K562 (cell line): ENCODE measurements around the gene UBR3. TPM values are rescaled to one million over a fixed set of nuclear protein-coding genes. Genes with fewer than 3 reads are reported as not detected.

ENCODE experiments used
- ATAC-seq: fragments of 200-7000 bp; cut with Tn5 transposase; 3 replicates; pipeline ENCODE4 v1.9.1; 2020; ENCODE audit warnings: moderate library complexity
- BruUV-seq: library from RNA; stranded (reverse); fragments of 400-500 nt; replicated peaks from 2 replicates; lab custom pipeline; 2021; lab: Mats Ljungman, UMichigan
- CTCF ChIA-PET: fragments of 300-600 bp; formaldehyde crosslinking; extraction: SDS; loops from one replicate; lab custom pipeline; 2021; ENCODE audit warnings: low intra/inter-chr PET ratio; lab: Yijun Ruan, JAX
- POLR2A ChIA-PET: fragments of 300-600, 350-650 bp; sonication (Branson Sonifier 250); formaldehyde crosslinking; extraction: SDS; loops from one replicate; lab custom pipeline; 2021; ENCODE audit warnings: antibody characterized with exemption, inconsistent platforms; lab: Yijun Ruan, JAX
- DNase-seq, 4 experiments: peaks; one replicate each; pipeline versions ENCODE4 v3.0.0 to v3.0.0-alpha.2; 2011 to 2018; ENCODE audit warnings: low spot score in 3 of 4, mixed read lengths in 3 of 4; ENCODE audit errors: extremely low read depth in 1 of 4
- FAIRE-seq: peaks from 2 replicates; lab custom pipeline; 2011; peaks lifted over from hg19 to GRCh38; lab: Jason Lieb, UNC
- H2AFZ ChIP-seq: 2 replicates; pipeline ENCODE4 v1.6.0; 2011; ENCODE audit warnings: low read depth, low read length, control low read depth, inconsistent platforms
- H3K27ac ChIP-seq: fragments of 200-600 bp; 3 replicates; pipeline ENCODE4 v1.8.0; 2011; ENCODE audit warnings: low read depth, mild to moderate bottlenecking, control low read depth, inconsistent platforms, low read length, moderate library complexity, mixed read lengths; ENCODE audit errors: extremely low read depth
- H3K27me3 ChIP-seq, 2 experiments: fragments of 300-600 bp in 1 of 2; 2 replicates in 1 of 2; 3 replicates in 1 of 2; pipeline versions ENCODE4 v1.6.0 to v1.8.0; 2011; ENCODE audit warnings: inconsistent platforms in 2 of 2, low read length in 2 of 2, mild to moderate bottlenecking in 1 of 2, mixed read lengths in 1 of 2, moderate library complexity in 1 of 2; ENCODE audit not compliant: control insufficient read depth in 2 of 2, insufficient read depth in 2 of 2
- H3K36me3 ChIP-seq: fragments of 300-600 bp; 3 replicates; pipeline ENCODE4 v1.8.0; 2011; ENCODE audit warnings: mild to moderate bottlenecking, low read length, inconsistent platforms; ENCODE audit not compliant: control insufficient read depth, insufficient read depth
- H3K4me1 ChIP-seq, 2 experiments: fragments of 200-600 bp in 1 of 2; replicated peaks in 1 of 2; 2 replicates in 1 of 2; 3 replicates in 1 of 2; pipeline versions ENCODE4 v1.5.1 to v1.8.0; 2011; ENCODE audit warnings: inconsistent platforms in 2 of 2, low read length in 2 of 2, mild to moderate bottlenecking in 1 of 2, mixed read lengths in 1 of 2, moderate library complexity in 1 of 2; ENCODE audit not compliant: control insufficient read depth in 2 of 2, insufficient read depth in 2 of 2
- H3K4me2 ChIP-seq: 2 replicates; pipeline ENCODE4 v1.6.1; 2011; ENCODE audit warnings: low read length, control low read depth, inconsistent platforms, mixed read lengths; ENCODE audit not compliant: insufficient read depth
- H3K4me3 ChIP-seq: fragments of 200-600 bp; sonication (generic), shearing (Covaris generic); 2 replicates; pipeline ENCODE4 v1.5.1; 2016; ENCODE audit warnings: control low read depth, inconsistent platforms
- H3K79me2 ChIP-seq: fragments of 200-600 bp; 3 replicates; pipeline ENCODE4 v1.8.0; 2011; ENCODE audit warnings: low read length, inconsistent platforms; ENCODE audit not compliant: control insufficient read depth, insufficient read depth
- H3K9ac ChIP-seq, 2 experiments: 2 replicates each; pipeline versions ENCODE4 v1.6.0 to v1.6.1; 2011; ENCODE audit warnings: low read depth in 2 of 2, low read length in 2 of 2, control low read depth in 1 of 2, inconsistent platforms in 1 of 2, mild to moderate bottlenecking in 1 of 2, mixed read lengths in 1 of 2; ENCODE audit not compliant: insufficient read depth in 1 of 2
- H3K9me1 ChIP-seq: one replicate; pipeline ENCODE4 v1.6.0; 2011; ENCODE audit warnings: inconsistent platforms, mild to moderate bottlenecking, low read length, moderate library complexity; ENCODE audit not compliant: control insufficient read depth, insufficient read depth
- H3K9me3 ChIP-seq: replicated peaks from 2 replicates; pipeline ENCODE4 v1.5.1; 2011; ENCODE audit warnings: low read depth, low read length, inconsistent platforms; ENCODE audit not compliant: control insufficient read depth, insufficient read depth
- H4K20me1 ChIP-seq: replicated peaks from 2 replicates; pipeline ENCODE4 v1.6.1; 2011; ENCODE audit warnings: low read length, inconsistent platforms, mixed read lengths; ENCODE audit not compliant: control insufficient read depth, insufficient read depth
- BMI1 ChIP-seq: fragments of 150-350 bp; IDR thresholded peaks from 2 replicates; pipeline ENCODE4 v1.6.1; 2014; ENCODE audit warnings: low read length
- CBX1 ChIP-seq: sonication (generic); IDR thresholded peaks from 2 replicates; pipeline ENCODE4 v1.6.1; 2016; ENCODE audit warnings: antibody characterized with exemption, low read depth, mild to moderate bottlenecking
- ESRRA ChIP-seq: fragments of 450-650 bp; IDR thresholded peaks from 2 replicates; pipeline ENCODE4 v1.6.1; 2014; ENCODE audit warnings: low read depth, mild to moderate bottlenecking, moderate library complexity, borderline replicate concordance
- KDM1A ChIP-seq, 2 experiments: fragments of 450-650 bp; IDR thresholded peaks; 2 replicates each; pipeline ENCODE4 v1.6.1; 2016; ENCODE audit warnings: mild to moderate bottlenecking in 2 of 2
- KLF13 ChIP-seq: fragments of 450-650 bp; IDR thresholded peaks from 2 replicates; pipeline ENCODE4 v1.6.1; 2016; ENCODE audit warnings: missing genetic modification characterization, low read depth, mild to moderate bottlenecking, missing compliant biosample characterization, moderate library complexity, borderline replicate concordance
- LEF1 ChIP-seq: fragments of 450-650 bp; IDR thresholded peaks from 2 replicates; pipeline ENCODE4 v1.6.1; 2016; ENCODE audit warnings: mild to moderate bottlenecking
- MEIS2 ChIP-seq: fragments of 450-650 bp; IDR thresholded peaks from 2 replicates; pipeline ENCODE4 v1.6.1; 2014; ENCODE audit warnings: mild to moderate bottlenecking; ENCODE audit not compliant: partially characterized antibody
- NCOA1 ChIP-seq: fragments of 450-650 bp; IDR thresholded peaks from 2 replicates; pipeline ENCODE4 v1.6.1; 2016; ENCODE audit warnings: low read depth
- TCF7 ChIP-seq: sonication (generic); IDR thresholded peaks from 2 replicates; pipeline ENCODE4 v1.6.1; 2016; ENCODE audit warnings: antibody characterized with exemption, borderline replicate concordance
- XRCC3 ChIP-seq: fragments of 450-650 bp; IDR thresholded peaks from 2 replicates; pipeline ENCODE4 v1.6.1; 2017; ENCODE audit warnings: mild to moderate bottlenecking, moderate library complexity
- ZC3H4 ChIP-seq: sonication (generic); formaldehyde crosslinking; IDR thresholded peaks from 2 replicates; pipeline ENCODE4 v1.9.0; 2021; ENCODE audit warnings: missing genetic modification reagents, borderline replicate concordance
- ZNF12 ChIP-seq: sonication (generic); formaldehyde crosslinking; IDR thresholded peaks from 2 replicates; pipeline ENCODE4 v1.4.0; 2020; ENCODE audit warnings: mild to moderate bottlenecking, missing genetic modification reagents
- ZNF212 ChIP-seq: fragments of 450-650 bp; formaldehyde crosslinking; IDR thresholded peaks from 2 replicates; pipeline ENCODE4 v1.4.0; 2020; ENCODE audit warnings: mild to moderate bottlenecking
- ZNF75A ChIP-seq: fragments of 450-650 bp; formaldehyde crosslinking; IDR thresholded peaks from 2 replicates; pipeline ENCODE4 v1.4.0; 2020; ENCODE audit warnings: mild to moderate bottlenecking
- WGBS: fragments of 100-300 bp; shearing (Covaris generic); methylation state at CpG from one replicate; pipeline ENCODE4 v1.1.6; 2016; ENCODE audit warnings: low coverage, mixed read lengths; ENCODE audit not compliant: insufficient coverage; ENCODE audit errors: missing lambda C conversion rate; 5-methylcytosine and 5-hydroxymethylcytosine counted together
- in situ Hi-C: fragments of 300-500 bp; cut with MboI; formaldehyde crosslinking; loops from 4 replicates; pipeline ENCODE4 v1.15.0; 2018; ENCODE audit warnings: inconsistent platforms, mixed read lengths
- intact Hi-C: fragments of 100-400 bp; cut with micrococcal nuclease; formaldehyde crosslinking; loops from 2 replicates; pipeline ENCODE4 v1.14.2; 2022
- polyA plus RNA-seq, 8 experiments: library from polyadenylated mRNA; depleted of rRNA in 4 of 8; stranded (reverse) in 5 of 8; unstranded in 3 of 8; fragments of >200 nt; fragmentation: Nextera tagmentation in 2 of 8; fragmentation: Illumina TruSeq in 1 of 8; extraction: Ambion mirVana in 2 of 8; extraction: Trizol in 1 of 8; gene quantifications; 2 replicates each; pipeline versions ENCODE4 v1.2.1 to v1.2.3, GENCODE V29; 2011 to 2014; ENCODE audit warnings: inconsistent platforms in 1 of 8, missing spikeins in 1 of 8
- total RNA-seq, 7 experiments: library from RNA; depleted of rRNA in 6 of 7; stranded (reverse); fragments of >200 nt in 6 of 7; fragmentation: Illumina TruSeq in 2 of 7; extraction: Trizol in 2 of 7; gene quantifications; 2 replicates each; pipeline versions ENCODE4 v1.2.1 to v1.2.3, GENCODE V29; 2011 to 2021; ENCODE audit warnings: low replicate concordance in 1 of 7
- TF ChIP-seq, protein P1 (sequence below): sonication (generic); formaldehyde crosslinking; IDR thresholded peaks from 2 replicates; pipeline ENCODE4 v1.8.1; 2022; ENCODE audit warnings: missing genetic modification reagents
- TF ChIP-seq, protein P2 (sequence below), 2 experiments: fragments of 150-350 bp in 1 of 2; IDR thresholded peaks; 2 replicates each; pipeline ENCODE4 v1.6.1; 2012 to 2016; ENCODE audit warnings: low read depth in 2 of 2, low read length in 2 of 2, mild to moderate bottlenecking in 1 of 2, moderate library complexity in 1 of 2
- TF ChIP-seq, protein P3 (sequence below): sonication (generic); formaldehyde crosslinking; IDR thresholded peaks from 2 replicates; pipeline ENCODE4 v1.4.0; 2020; ENCODE audit warnings: mild to moderate bottlenecking, missing genetic modification reagents

The UBR3 gene
- total and polyA plus RNA-seq, 9 of the 15 experiments (the other 6 are each of a cell fraction or from before 2014, with no cell fraction given), result 14.4 to 63.5 (median 40.4) TPM

DNA sequence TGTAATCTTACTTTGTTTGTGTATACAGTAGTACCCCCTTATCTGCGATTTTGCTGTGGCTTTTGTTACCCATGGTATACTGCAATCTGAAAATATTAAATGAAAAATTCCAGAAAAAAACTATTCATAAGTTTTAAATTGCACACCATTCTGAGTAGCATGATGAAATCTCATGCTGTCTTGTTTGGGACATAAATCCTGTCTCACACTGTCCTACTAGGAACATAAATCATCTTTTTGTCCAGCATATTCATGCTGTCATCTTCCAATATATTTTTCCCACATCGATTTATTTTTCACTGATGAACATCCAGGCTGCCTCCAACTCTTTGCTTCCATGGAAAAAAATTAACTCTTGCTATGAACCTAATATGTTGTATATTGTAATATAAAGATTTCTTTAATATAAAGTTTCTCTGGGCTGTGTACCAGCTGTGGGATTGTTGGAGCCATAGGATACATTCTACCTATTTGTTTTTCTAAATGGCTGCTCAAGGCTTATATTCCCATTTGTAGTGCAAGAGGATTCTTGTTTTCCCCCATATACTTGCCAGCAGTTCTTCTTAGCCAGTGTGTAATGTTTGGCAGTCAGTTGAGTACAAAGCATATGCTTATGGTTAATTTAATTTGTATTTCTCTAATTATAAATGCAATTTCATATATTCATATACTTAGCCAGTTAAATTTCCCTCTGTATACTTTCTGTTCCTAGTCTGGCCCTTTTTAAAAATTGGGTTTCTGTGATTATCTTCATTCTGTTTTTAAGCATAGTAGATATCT, 236.4 kb downstream of the UBR3 start:
- POLR2A ChIA-PET, result no interaction called here
- no peak overlapping the region for H3K4me3 ChIP-seq
- TF ChIP-seq BMI1 (no peak), LEF1 (no peak), ZC3H4 (CRISPR knock-in tag) (no peak), KDM1A (IDR thresholded peaks at IDR 0.05) (no peak), ESRRA (no peak), CBX1 (no peak), TCF7 (no peak), NCOA1 (no peak), ZNF75A (CRISPR knock-in tag) (no peak), ZNF12 (CRISPR knock-in tag) (no peak), ZNF212 (CRISPR knock-in tag) (no peak), XRCC3 (no peak), MEIS2 (peak; percentile 92), KLF13 (no peak)
- TF ChIP-seq, protein P1, sequence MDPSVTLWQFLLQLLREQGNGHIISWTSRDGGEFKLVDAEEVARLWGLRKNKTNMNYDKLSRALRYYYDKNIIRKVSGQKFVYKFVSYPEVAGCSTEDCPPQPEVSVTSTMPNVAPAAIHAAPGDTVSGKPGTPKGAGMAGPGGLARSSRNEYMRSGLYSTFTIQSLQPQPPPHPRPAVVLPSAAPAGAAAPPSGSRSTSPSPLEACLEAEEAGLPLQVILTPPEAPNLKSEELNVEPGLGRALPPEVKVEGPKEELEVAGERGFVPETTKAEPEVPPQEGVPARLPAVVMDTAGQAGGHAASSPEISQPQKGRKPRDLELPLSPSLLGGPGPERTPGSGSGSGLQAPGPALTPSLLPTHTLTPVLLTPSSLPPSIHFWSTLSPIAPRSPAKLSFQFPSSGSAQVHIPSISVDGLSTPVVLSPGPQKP (CRISPR knock-in tag), result no peak
- TF ChIP-seq, protein P2, sequence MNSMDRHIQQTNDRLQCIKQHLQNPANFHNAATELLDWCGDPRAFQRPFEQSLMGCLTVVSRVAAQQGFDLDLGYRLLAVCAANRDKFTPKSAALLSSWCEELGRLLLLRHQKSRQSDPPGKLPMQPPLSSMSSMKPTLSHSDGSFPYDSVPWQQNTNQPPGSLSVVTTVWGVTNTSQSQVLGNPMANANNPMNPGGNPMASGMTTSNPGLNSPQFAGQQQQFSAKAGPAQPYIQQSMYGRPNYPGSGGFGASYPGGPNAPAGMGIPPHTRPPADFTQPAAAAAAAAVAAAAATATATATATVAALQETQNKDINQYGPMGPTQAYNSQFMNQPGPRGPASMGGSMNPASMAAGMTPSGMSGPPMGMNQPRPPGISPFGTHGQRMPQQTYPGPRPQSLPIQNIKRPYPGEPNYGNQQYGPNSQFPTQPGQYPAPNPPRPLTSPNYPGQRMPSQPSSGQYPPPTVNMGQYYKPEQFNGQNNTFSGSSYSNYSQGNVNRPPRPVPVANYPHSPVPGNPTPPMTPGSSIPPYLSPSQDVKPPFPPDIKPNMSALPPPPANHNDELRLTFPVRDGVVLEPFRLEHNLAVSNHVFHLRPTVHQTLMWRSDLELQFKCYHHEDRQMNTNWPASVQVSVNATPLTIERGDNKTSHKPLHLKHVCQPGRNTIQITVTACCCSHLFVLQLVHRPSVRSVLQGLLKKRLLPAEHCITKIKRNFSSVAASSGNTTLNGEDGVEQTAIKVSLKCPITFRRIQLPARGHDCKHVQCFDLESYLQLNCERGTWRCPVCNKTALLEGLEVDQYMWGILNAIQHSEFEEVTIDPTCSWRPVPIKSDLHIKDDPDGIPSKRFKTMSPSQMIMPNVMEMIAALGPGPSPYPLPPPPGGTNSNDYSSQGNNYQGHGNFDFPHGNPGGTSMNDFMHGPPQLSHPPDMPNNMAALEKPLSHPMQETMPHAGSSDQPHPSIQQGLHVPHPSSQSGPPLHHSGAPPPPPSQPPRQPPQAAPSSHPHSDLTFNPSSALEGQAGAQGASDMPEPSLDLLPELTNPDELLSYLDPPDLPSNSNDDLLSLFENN (IDR thresholded peaks at IDR 0.05; ENCODE audit: low read depth in 2 of 2, low read length in 2 of 2), result no peak
- TF ChIP-seq, protein P3, sequence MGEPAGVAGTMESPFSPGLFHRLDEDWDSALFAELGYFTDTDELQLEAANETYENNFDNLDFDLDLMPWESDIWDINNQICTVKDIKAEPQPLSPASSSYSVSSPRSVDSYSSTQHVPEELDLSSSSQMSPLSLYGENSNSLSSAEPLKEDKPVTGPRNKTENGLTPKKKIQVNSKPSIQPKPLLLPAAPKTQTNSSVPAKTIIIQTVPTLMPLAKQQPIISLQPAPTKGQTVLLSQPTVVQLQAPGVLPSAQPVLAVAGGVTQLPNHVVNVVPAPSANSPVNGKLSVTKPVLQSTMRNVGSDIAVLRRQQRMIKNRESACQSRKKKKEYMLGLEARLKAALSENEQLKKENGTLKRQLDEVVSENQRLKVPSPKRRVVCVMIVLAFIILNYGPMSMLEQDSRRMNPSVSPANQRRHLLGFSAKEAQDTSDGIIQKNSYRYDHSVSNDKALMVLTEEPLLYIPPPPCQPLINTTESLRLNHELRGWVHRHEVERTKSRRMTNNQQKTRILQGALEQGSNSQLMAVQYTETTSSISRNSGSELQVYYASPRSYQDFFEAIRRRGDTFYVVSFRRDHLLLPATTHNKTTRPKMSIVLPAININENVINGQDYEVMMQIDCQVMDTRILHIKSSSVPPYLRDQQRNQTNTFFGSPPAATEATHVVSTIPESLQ (CRISPR knock-in tag), result no peak

More for the DNA sequence above, 236.4 kb downstream of the UBR3 start:
- H3K27me3 ChIP-seq, result no peaks in the 10 kb centered on the region
- CTCF ChIA-PET, result no interaction called here
- DNase-seq (no peak), FAIRE-seq (no peak), ATAC-seq (peak; percentile 47; the same call in 2 of the 3 replicates)
- H4K20me1 ChIP-seq, result no peaks in the 10 kb centered on the region
- 77% methylated on average over 2 of the region's 2 CpGs for WGBS
- in situ Hi-C loops (no loop called here), intact Hi-C loops (no loop called here)
- no peak overlapping the region for H3K9ac ChIP-seq
- no peak overlapping the region for H3K27ac ChIP-seq
- no peaks in the 10 kb centered on the region for H3K79me2 ChIP-seq
- no peaks in the 10 kb centered on the region for H3K4me1 ChIP-seq
- no peaks in the 10 kb centered on the region for H3K9me1 ChIP-seq
- no peak overlapping the region for H3K4me2 ChIP-seq
- H3K36me3 ChIP-seq, result peaks cover 57% of the 10 kb centered on the region
- H2AFZ ChIP-seq, result no peak overlapping the region
- no peaks in the 10 kb centered on the region for H3K9me3 ChIP-seq
- no TSS peak for BruUV-seq
